SH-SY5Y (cell line): ENCODE measurements around the gene VASH2.

Experiments
- GATA2 ChIP-seq: IDR thresholded peaks from 2 replicates; pipeline ENCODE4 v1.6.1; 2011; ENCODE audit warnings: mild to moderate bottlenecking, low read depth, low read length
- GATA3 ChIP-seq: IDR thresholded peaks from 2 replicates; pipeline ENCODE4 v1.6.1; 2011; ENCODE audit warnings: low read depth, mild to moderate bottlenecking, low read length, moderate library complexity

VASH2 gene

GRCh38 chr1:212964102-212964501 is 13.8 kb downstream of the VASH2 start:
- TF ChIP-seq GATA3: no peak
- TF ChIP-seq GATA2: no peak

GRCh38 chr1:212966616-212967015 is 16.3 kb downstream of the VASH2 start:
- TF ChIP-seq GATA3 (no peak), GATA2 (no peak)

GRCh38 chr1:212967801-212968200 is 17.5 kb downstream of the VASH2 start:
- no peak for TF ChIP-seq GATA3
- no peak for TF ChIP-seq GATA2

GRCh38 chr1:212968368-212968863 is 18.1 kb downstream of the VASH2 start:
- TF ChIP-seq GATA3: no peak
- TF ChIP-seq GATA2: no peak

GRCh38 chr1:212970085-212970484 is 19.7 kb downstream of the VASH2 start:
- no peak for TF ChIP-seq GATA2
- TF ChIP-seq GATA3: no peak

GRCh38 chr1:212971312-212971711 is 21.0 kb downstream of the VASH2 start:
- TF ChIP-seq GATA3 (no peak), GATA2 (no peak)

- TF ChIP-seq GATA2 (no peak), GATA3 (no peak)
These were observed 23.1 kb downstream of the VASH2 start for GRCh38 chr1:212973426-212973825.

GRCh38 chr1:212973899-212974298 is 23.6 kb downstream of the VASH2 start:
- TF ChIP-seq GATA3: no peak
- no peak for TF ChIP-seq GATA2

GRCh38 chr1:212974711-212975110 is 24.4 kb downstream of the VASH2 start:
- TF ChIP-seq GATA2 (no peak), GATA3 (no peak)

- TF ChIP-seq GATA2 (no peak), GATA3 (no peak)
These were observed 25.0 kb downstream of the VASH2 start for GRCh38 chr1:212975111-212975918.

- no peak for TF ChIP-seq GATA3
- no peak for TF ChIP-seq GATA2
These were observed 26.2 kb downstream of the VASH2 start for GRCh38 chr1:212976586-212976985.

GRCh38 chr1:212977781-212978645 is 27.7 kb downstream of the VASH2 start:
- TF ChIP-seq GATA2 (no peak), GATA3 (no peak)

GRCh38 chr1:212979340-212980122 is 29.2 kb downstream of the VASH2 start:
- no peak for TF ChIP-seq GATA3
- no peak for TF ChIP-seq GATA2

- TF ChIP-seq GATA2 (no peak), GATA3 (no peak)
These were observed 29.9 kb downstream of the VASH2 start for GRCh38 chr1:212980123-212980785.
